Measurements from ENCODE around the gene KSR1. TPM values are rescaled to one million over a fixed set of nuclear protein-coding genes. Genes with fewer than 3 reads are reported as not detected.

The KSR1 gene
- total and polyA plus RNA-seq, 2 of the 4 experiments (the other 2 are of a cell fraction) = 12.5 to 21.9 TPM

DNA sequence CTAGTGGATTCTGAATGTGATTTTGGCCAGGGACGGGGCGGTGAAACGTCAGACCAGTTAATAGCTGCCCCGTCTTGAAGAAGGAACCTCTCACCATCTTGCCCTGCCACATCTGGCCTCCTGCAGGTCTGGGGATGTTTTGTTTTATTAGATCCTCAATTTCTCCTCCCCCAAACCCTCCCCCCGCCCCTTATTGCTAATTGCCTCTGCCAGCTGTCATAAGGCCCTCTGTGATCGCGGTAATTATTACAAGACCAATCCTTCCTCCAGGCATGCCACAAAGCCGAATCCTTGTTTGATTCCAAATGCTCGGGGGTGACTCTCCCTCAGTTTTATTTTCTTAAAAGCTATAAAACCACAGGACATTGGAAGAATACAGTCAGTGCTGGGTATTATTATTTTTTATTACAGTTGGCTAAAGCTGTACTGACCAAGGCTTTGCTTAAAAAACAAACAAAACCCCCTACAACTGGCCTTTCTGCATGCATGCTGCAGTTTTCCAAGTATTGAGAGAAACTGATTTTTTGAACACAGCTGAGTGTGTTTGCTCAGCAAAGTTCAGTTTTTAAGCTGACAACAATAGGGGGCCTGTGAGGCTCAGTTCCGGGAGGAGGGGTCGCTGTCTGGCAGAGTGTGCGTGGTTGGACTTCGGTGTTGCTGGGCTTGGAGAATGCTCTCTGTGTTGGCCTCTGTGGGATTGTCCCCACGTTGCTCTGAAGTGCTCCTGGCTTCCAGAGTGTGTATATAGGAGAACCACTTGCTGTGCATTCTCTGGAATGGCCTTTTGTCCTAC, 1.7 kb downstream of the KSR1 start:
- peak overlapping the region; percentile 100 for H3K4me3 ChIP-seq (ENCODE audit: insufficient read depth, low read depth, low read length)
- H2BK15ac ChIP-seq (ENCODE audit: low read depth, low read length) = no peak overlapping the region
- peak overlapping the region; percentile 80; the same call in 1 of the 2 replicates for H2BK120ac ChIP-seq (ENCODE audit: low read depth, low read length)
- peak overlapping the region; percentile 33 for H2AK5ac ChIP-seq (ENCODE audit: low read depth, low read length)
- H4K20me1 ChIP-seq (ENCODE audit: insufficient read depth, low read length) = peaks cover 60% of the 10 kb centered on the region
- H3K18ac ChIP-seq (ENCODE audit: low read depth, low read length) = peak overlapping the region; percentile 98
- H2BK20ac ChIP-seq (ENCODE audit: low read depth, low read length) = no peak overlapping the region
- peak overlapping the region; percentile 1 for H2AFZ ChIP-seq (replicated peaks; ENCODE audit: low read length, poor library complexity)
- TF ChIP-seq, protein P1, sequence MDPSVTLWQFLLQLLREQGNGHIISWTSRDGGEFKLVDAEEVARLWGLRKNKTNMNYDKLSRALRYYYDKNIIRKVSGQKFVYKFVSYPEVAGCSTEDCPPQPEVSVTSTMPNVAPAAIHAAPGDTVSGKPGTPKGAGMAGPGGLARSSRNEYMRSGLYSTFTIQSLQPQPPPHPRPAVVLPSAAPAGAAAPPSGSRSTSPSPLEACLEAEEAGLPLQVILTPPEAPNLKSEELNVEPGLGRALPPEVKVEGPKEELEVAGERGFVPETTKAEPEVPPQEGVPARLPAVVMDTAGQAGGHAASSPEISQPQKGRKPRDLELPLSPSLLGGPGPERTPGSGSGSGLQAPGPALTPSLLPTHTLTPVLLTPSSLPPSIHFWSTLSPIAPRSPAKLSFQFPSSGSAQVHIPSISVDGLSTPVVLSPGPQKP (IDR thresholded peaks at IDR 0.05; ENCODE audit: borderline replicate concordance, low read depth, low read length) = no peak
- TF ChIP-seq NFE2L2 (IDR thresholded peaks at IDR 0.05; ENCODE audit: low read depth, low read length) (no peak), RAD21 (IDR thresholded peaks at IDR 0.05; ENCODE audit: low read length) (no peak), POLR2A (IDR thresholded peaks at IDR 0.05; ENCODE audit: low read depth, low read length) (peak; percentile 91)
- no peak overlapping the region for H2AK9ac ChIP-seq (replicated peaks; ENCODE audit: low read depth, low read length, poor library complexity)
- H3K36me3 ChIP-seq (ENCODE audit: control insufficient read depth, insufficient read depth, low read length) = peaks cover 8% of the 10 kb centered on the region; the same call in 1 of the 2 replicates
- TSS peak; percentile 15 for BruUV-seq (replicated peaks)
- in situ Hi-C loops (cut with MboI; ENCODE audit: low sequenced_read_pairs) = loop anchor here (5.0 kb wide), 1 partner anchor 129 kb away; no protein-coding TSS in a partner anchor
- ChIA-PET CTCF (interaction anchor here (0.7 to 0.9 kb wide), 2 partner anchors 73 to 102 kb away, joined by 3 to 5 read pairs; no protein-coding TSS in a partner anchor), POLR2A (ENCODE audit: unreplicated experiment) (interaction anchor here (0.9 kb wide), 1 partner anchor 9 kb away, joined by 3 read pairs; no protein-coding TSS in a partner anchor)
- H4K5ac ChIP-seq (ENCODE audit: low read depth, low read length) = peak overlapping the region; percentile 18
- DNase-seq (peak; percentile 53), ATAC-seq (ENCODE audit: low read depth) (no peak)
- no peak overlapping the region for H2BK5ac ChIP-seq (ENCODE audit: low read depth, low read length, poor library complexity, severe bottlenecking)
- H3K9me3 ChIP-seq (ENCODE audit: control insufficient read depth, insufficient read depth, low read length) = no peaks in the 10 kb centered on the region
- H3K27ac ChIP-seq (ENCODE audit: insufficient read depth, low read length) = peak overlapping the region; percentile 93
- dilution Hi-C loops (cut with HindIII; ENCODE audit: low sequenced_read_pairs, unreplicated experiment) = no loop called here
- H3K27me3 ChIP-seq (ENCODE audit: control insufficient read depth, insufficient read depth, low read length) = no peaks in the 10 kb centered on the region
- peak overlapping the region; percentile 100 for H3K9ac ChIP-seq (ENCODE audit: low read depth, low read length)
- H3K23ac ChIP-seq (ENCODE audit: low read depth, low read length) = peak overlapping the region; percentile 19
- peaks cover 33 to 60% of the 10 kb centered on the region in 2 experiments for H3K79me1 ChIP-seq (ENCODE audit: low read depth in 1 of 2, low read length in 2 of 2)
- peak overlapping the region; percentile 88 for H3K4ac ChIP-seq (ENCODE audit: low read depth, low read length)
- WGBS, 2 experiments (ENCODE audit: extremely low coverage in 2 of 2, insufficient read length in 1 of 2) = no CpG with 5 or more reads among the region's 14 CpGs
- peak overlapping the region; percentile 98 for H3K4me2 ChIP-seq (ENCODE audit: low read depth, low read length)
- peak overlapping the region; percentile 34 to 54; a peak in 2 of 4 replicates for H4K8ac ChIP-seq (ENCODE audit: low read depth in 2 of 2, low read length in 2 of 2)
- intact Hi-C loops (cut with micrococcal nuclease) = loop anchor here (1.0 to 10.0 kb wide), 6 partner anchors 77 to 427 kb away; no protein-coding TSS in a partner anchor
- H3K9me1 ChIP-seq (ENCODE audit: insufficient read depth, low read length) = peaks cover 12% of the 10 kb centered on the region
- H3K56ac ChIP-seq (ENCODE audit: extremely low read depth, insufficient read depth, low read length) = peak overlapping the region; percentile 72; the same call in 1 of the 2 replicates
- no peak overlapping the region; the same call in 1 of the 2 replicates for H4K91ac ChIP-seq (ENCODE audit: insufficient read depth, low read depth, low read length)
- peak overlapping the region; percentile 82 for H3K14ac ChIP-seq (replicated peaks; ENCODE audit: low read depth, low read length)
- H3K4me1 ChIP-seq (ENCODE audit: control insufficient read depth, insufficient read depth, low read length) = peaks cover 25% of the 10 kb centered on the region
